Esophagus muscularis mucosa (tissue), 3 donors: ENCODE data around the gene NTSR2.

ENCODE experiments used
- POLR2A ChIP-seq: fragments of 450-650 bp; IDR thresholded peaks from one replicate; pipeline ENCODE4 v1.6.1; 2017; ENCODE audit warnings: antibody characterized with exemption, moderate library complexity, mild to moderate bottlenecking, low read depth
- TF ChIP-seq, protein P1 (sequence below), 3 experiments: fragments of 200-600 bp in 2 of 3; fragments of 450-650 bp in 1 of 3; sonication (generic) in 2 of 3; IDR thresholded peaks; one replicate each; pipeline ENCODE4 v1.5.1; 2017 to 2019; ENCODE audit warnings: antibody characterized with exemption in 3 of 3, mild to moderate bottlenecking in 2 of 3, moderate library complexity in 1 of 3

DNA sequence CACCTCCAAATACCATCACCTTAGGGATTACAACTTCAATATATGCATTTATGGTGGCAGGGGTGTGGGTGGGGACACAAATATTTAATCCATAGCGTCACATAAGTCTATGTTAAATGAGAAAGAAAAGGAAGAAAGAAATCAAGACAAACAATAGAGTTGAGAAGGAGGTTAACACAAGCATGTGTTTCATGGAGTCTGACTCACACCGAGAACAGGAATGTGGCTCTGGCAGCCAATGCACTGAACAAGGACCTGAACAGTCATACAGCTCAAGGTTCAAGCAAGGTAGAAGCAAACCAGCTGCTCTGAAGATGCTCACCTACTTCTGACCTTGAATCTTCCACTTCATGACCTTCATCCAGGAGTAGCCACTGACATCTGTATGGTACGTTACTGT is 40.2 kb upstream of the NTSR2 start:
- no peak for TF ChIP-seq POLR2A
- TF ChIP-seq, protein P1, sequence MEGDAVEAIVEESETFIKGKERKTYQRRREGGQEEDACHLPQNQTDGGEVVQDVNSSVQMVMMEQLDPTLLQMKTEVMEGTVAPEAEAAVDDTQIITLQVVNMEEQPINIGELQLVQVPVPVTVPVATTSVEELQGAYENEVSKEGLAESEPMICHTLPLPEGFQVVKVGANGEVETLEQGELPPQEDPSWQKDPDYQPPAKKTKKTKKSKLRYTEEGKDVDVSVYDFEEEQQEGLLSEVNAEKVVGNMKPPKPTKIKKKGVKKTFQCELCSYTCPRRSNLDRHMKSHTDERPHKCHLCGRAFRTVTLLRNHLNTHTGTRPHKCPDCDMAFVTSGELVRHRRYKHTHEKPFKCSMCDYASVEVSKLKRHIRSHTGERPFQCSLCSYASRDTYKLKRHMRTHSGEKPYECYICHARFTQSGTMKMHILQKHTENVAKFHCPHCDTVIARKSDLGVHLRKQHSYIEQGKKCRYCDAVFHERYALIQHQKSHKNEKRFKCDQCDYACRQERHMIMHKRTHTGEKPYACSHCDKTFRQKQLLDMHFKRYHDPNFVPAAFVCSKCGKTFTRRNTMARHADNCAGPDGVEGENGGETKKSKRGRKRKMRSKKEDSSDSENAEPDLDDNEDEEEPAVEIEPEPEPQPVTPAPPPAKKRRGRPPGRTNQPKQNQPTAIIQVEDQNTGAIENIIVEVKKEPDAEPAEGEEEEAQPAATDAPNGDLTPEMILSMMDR (IDR thresholded peaks at IDR 0.05) = no peak
